GM23248 (cell line): ENCODE data around the gene CDHR5. TPM values are rescaled to one million over a fixed set of nuclear protein-coding genes. Genes with fewer than 3 reads are reported as not detected.
A peak's percentile ranks its signal among the peaks of the same experiment; 100 is the strongest.

Experiments
- DNase-seq: peaks from one replicate; pipeline ENCODE4 v3.0.0-alpha.2; 2015
- H2AFZ ChIP-seq: fragments of 200-600 bp; sonication (generic); 2 replicates; pipeline ENCODE4 v1.6.1; 2016; ENCODE audit warnings: antibody characterized with exemption
- H3F3A ChIP-seq: fragments of 200-600 bp; sonication (generic); 2 replicates; pipeline ENCODE4 v1.6.1; 2016; ENCODE audit warnings: mild to moderate bottlenecking, antibody characterized with exemption, mixed run types; ENCODE audit not compliant: insufficient read depth
- H3K27ac ChIP-seq: fragments of 200-600 bp; sonication (generic); 2 replicates; pipeline ENCODE4 v1.5.1; 2016; ENCODE audit warnings: mild to moderate bottlenecking
- H3K27me3 ChIP-seq: fragments of 200-600 bp; sonication (generic); replicated peaks from 2 replicates; pipeline ENCODE4 v1.6.1; 2016; ENCODE audit warnings: mild to moderate bottlenecking; ENCODE audit not compliant: insufficient read depth
- H3K36me3 ChIP-seq: fragments of 200-600 bp; sonication (generic); 2 replicates; pipeline ENCODE4 v1.6.1; 2016; ENCODE audit warnings: low read depth, mild to moderate bottlenecking
- H3K4me1 ChIP-seq: fragments of 200-600 bp; sonication (generic); 2 replicates; pipeline ENCODE4 v1.6.1; 2016; ENCODE audit warnings: mild to moderate bottlenecking; ENCODE audit not compliant: insufficient read depth
- H3K4me2 ChIP-seq: fragments of 200-600 bp; sonication (generic); one replicate; pipeline ENCODE4 v1.6.1; 2016; ENCODE audit warnings: mild to moderate bottlenecking; ENCODE audit not compliant: unreplicated experiment
- H3K4me3 ChIP-seq: fragments of 200-600 bp; sonication (generic); 2 replicates; pipeline ENCODE4 v1.5.1; 2016; ENCODE audit warnings: mild to moderate bottlenecking
- H3K79me2 ChIP-seq: fragments of 200-600 bp; sonication (generic); 2 replicates; pipeline ENCODE4 v1.6.1; 2016; ENCODE audit warnings: mild to moderate bottlenecking; ENCODE audit not compliant: insufficient read depth
- H3K9ac ChIP-seq: fragments of 200-600 bp; sonication (generic); 2 replicates; pipeline ENCODE4 v1.6.1; 2016; ENCODE audit warnings: mild to moderate bottlenecking
- H3K9me2 ChIP-seq: fragments of 200-600 bp; sonication (generic); 2 replicates; pipeline ENCODE4 v1.6.1; 2016; ENCODE audit warnings: mixed run types, mild to moderate bottlenecking, moderate library complexity; ENCODE audit not compliant: insufficient read depth
- H3K9me3 ChIP-seq: fragments of 200-600 bp; sonication (generic); one replicate; pipeline ENCODE4 v1.6.1; 2017; ENCODE audit warnings: low read depth
- H4K20me1 ChIP-seq: fragments of 200-600 bp; sonication (generic); 2 replicates; pipeline ENCODE4 v1.6.0; 2016; ENCODE audit not compliant: insufficient read depth
- EZH2 ChIP-seq: fragments of 200-600 bp; sonication (generic); IDR thresholded peaks from 2 replicates; pipeline ENCODE4 v1.6.1; 2018; ENCODE audit warnings: antibody characterized with exemption, mild to moderate bottlenecking; ENCODE audit not compliant: insufficient read depth, poor library complexity, severe bottlenecking
- EZH2phosphoT487 ChIP-seq: fragments of 200-600 bp; sonication (generic); IDR thresholded peaks from 2 replicates; pipeline ENCODE4 v1.6.1; 2018; ENCODE audit warnings: antibody characterized with exemption, moderate library complexity, mild to moderate bottlenecking, low read depth; ENCODE audit not compliant: insufficient read depth
- WGBS, 2 experiments: methylation state at CpG; one replicate each; pipeline ENCODE4 v1.1.6; 2015 to 2017; ENCODE audit warnings: low lambda C conversion rate in 2 of 2, low coverage in 1 of 2; ENCODE audit errors: missing lambda C conversion rate in 2 of 2; 5-methylcytosine and 5-hydroxymethylcytosine counted together
- in situ Hi-C: fragments of 300-500 bp; cut with MboI; formaldehyde crosslinking; loops from 2 replicates; pipeline ENCODE4 v1.15.0; 2020
- polyA plus RNA-seq: library from polyadenylated mRNA; unstranded; fragments of >200 nt; fragmentation: Nextera tagmentation; extraction: Ambion mirVana; gene quantifications from 2 replicates; pipeline ENCODE4 v1.2.1, GENCODE V29; 2016
- total RNA-seq: library from RNA; depleted of rRNA; stranded (reverse); fragments of >200 nt; shearing (Covaris generic); gene quantifications from 2 replicates; pipeline ENCODE4 v1.2.3, GENCODE V29; 2014

CDHR5 gene
- total and polyA plus RNA-seq, 2 experiments from 2014 or later, result not detected

DNA sequence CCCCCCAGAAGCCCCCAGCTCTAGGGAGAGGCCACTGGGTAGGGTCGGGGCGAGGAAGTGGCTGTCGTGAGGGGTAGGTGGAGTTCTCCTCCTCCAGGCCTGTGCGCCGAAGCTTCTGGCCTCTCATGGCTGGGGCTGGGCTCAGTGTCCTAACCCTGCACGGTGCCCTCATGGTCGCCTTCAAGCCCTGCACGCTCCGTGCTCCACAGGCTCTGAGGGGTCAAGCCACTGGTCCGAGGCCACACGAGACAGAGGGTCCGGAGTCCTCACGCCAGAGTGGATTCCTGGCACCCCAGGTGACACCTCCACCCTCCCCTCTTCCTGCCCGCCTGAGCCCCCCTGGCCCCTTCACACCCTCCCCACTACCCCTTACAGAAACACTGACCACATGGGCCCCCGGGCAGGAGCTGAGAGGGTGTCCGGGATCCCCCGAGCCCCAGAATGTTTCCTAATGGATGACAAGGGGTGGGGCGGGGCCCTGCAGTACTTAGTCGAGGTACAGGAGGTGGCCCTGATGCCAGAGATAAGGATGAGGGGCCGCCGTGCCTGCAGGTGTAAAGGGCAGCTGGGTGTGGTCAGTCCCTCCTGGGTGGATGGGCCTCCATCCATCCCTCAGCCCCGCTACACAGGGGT lies 997 bp upstream of the CDHR5 start:
- TF ChIP-seq EZH2 (no peak), EZH2phosphoT487 (no peak)
- Histone ChIP-seq H3K4me3 (no peak overlapping the region), H3K27ac (no peak overlapping the region), H3K9me3 (no peaks in the 10 kb centered on the region), H3K36me3 (no peaks in the 10 kb centered on the region), H3K27me3 (no peaks in the 10 kb centered on the region), H4K20me1 (no peaks in the 10 kb centered on the region), H3K4me2 (no peak overlapping the region), H2AFZ (no peak overlapping the region), H3K9me2 (no peaks in the 10 kb centered on the region), H3K79me2 (no peaks in the 10 kb centered on the region), H3K9ac (no peak overlapping the region), H3F3A (peaks cover 10% of the 10 kb centered on the region), H3K4me1 (peaks cover 5% of the 10 kb centered on the region)
- 51 to 57% methylated on average over 14 to 22 of the region's 22 CpGs for WGBS, 2 experiments
- in situ Hi-C loops, result no loop called here
- no peak for DNase-seq

DNA sequence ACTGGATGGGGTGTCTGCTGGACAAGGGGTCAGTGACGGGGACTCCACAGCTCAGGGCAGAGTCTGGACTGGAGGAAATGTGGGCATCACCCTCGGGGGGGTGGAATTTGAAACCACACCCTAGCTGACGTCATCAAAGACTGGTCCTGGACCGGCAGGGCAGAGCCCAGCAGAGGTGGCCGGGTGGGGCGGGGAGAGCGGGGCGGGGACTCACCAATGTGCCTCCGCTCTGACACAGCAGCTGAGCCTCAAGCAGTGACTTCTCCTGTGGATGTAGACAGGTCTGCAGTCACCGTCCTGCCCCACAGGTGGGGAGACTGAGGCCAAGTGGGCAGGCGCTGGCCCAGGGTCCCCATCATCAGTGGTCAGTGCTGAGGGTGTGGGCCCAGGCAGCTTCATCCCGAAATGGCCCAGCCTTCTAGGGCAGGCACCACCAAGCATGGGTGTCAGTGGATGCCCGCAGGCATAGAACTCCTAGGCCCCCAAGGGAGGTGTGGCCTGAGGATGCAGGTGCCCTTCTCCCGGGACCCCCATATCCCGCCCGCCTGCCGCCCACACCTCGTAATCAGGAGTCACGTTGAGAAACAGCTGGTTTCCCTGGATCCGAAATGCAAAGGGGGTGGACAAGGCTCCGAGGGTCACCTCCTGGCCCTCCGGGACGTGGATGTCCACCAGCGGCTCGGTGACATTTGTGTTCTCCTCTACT lies 603 bp downstream of the CDHR5 start:
- no peaks in the 10 kb centered on the region for H4K20me1 ChIP-seq

DNA sequence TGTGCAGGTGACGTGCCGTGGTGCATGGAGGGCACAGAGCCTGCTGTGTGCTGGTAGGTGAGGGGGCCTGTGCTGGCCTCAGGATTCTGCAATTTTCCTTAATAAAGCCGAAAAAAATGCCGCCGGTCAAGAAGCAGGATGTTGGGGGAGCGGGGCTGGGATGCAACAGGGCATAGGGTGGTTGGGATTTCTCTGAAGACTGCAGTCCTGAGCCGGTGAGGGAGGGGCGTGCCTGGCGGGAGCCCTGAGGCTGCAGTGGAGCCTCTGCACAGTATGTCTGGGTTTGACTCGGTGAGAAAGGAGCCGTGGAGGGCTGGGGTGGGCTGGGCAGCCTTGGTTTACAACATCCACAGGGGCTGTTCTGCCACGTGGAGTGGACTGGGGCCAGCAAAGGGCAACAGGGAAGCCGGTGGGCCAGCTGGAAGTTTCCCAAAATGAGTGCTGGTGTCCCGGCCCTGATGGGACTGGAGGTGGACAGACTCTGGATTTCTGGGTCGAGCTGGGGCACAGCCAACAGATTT lies 1.3 kb downstream of the CDHR5 start:
- no peak overlapping the region for H3K9ac ChIP-seq
- no peak overlapping the region for H3K4me3 ChIP-seq
- H3K36me3 ChIP-seq, result no peaks in the 10 kb centered on the region
- 83 to 85% methylated on average over 15 of the region's 15 CpGs for WGBS, 2 experiments
- H3K4me2 ChIP-seq, result no peak overlapping the region
- H3K9me2 ChIP-seq, result no peaks in the 10 kb centered on the region
- DNase-seq, result no peak
- H2AFZ ChIP-seq, result no peak overlapping the region
- no peak overlapping the region for H3K27ac ChIP-seq
- H3K9me3 ChIP-seq, result no peaks in the 10 kb centered on the region
- H3K27me3 ChIP-seq, result no peaks in the 10 kb centered on the region
- TF ChIP-seq EZH2, result no peak
- in situ Hi-C loops, result no loop called here
- no peaks in the 10 kb centered on the region for H4K20me1 ChIP-seq
- H3F3A ChIP-seq, result no peaks in the 10 kb centered on the region
- H3K79me2 ChIP-seq, result no peaks in the 10 kb centered on the region
- H3K4me1 ChIP-seq, result no peaks in the 10 kb centered on the region

More for the DNA sequence above, 603 bp downstream of the CDHR5 start:
- no peaks in the 10 kb centered on the region for H3K36me3 ChIP-seq
- peak; percentile 60 for DNase-seq
- peaks cover 4% of the 10 kb centered on the region for H3K4me1 ChIP-seq
- no peaks in the 10 kb centered on the region for H3K79me2 ChIP-seq
- TF ChIP-seq EZH2phosphoT487 (no peak), EZH2 (no peak)
- no peak overlapping the region for H3K4me3 ChIP-seq
- H3K27me3 ChIP-seq, result no peaks in the 10 kb centered on the region
- WGBS, 2 experiments, result 78% methylated on average over 17 to 23 of the region's 25 CpGs
- no peaks in the 10 kb centered on the region for H3K9me2 ChIP-seq
- H3K4me2 ChIP-seq, result no peak overlapping the region
- H3K27ac ChIP-seq, result no peak overlapping the region
- H2AFZ ChIP-seq, result no peak overlapping the region
- no peaks in the 10 kb centered on the region for H3K9me3 ChIP-seq
- in situ Hi-C loops, result no loop called here
- H3K9ac ChIP-seq, result no peak overlapping the region
- peaks cover 4% of the 10 kb centered on the region for H3F3A ChIP-seq

- no peaks in the 10 kb centered on the region for H3K9me2 ChIP-seq
- H3K4me2 ChIP-seq, result no peak overlapping the region
- H2AFZ ChIP-seq, result no peak overlapping the region
- no peak overlapping the region for H3K27ac ChIP-seq
- no peak overlapping the region for H3K4me3 ChIP-seq
- TF ChIP-seq EZH2phosphoT487, result no peak
- no peak for TF ChIP-seq EZH2
- H3K4me1 ChIP-seq, result no peaks in the 10 kb centered on the region
- H3F3A ChIP-seq, result no peaks in the 10 kb centered on the region
- no peak for DNase-seq
- H3K79me2 ChIP-seq, result no peaks in the 10 kb centered on the region
- H3K9me3 ChIP-seq, result no peaks in the 10 kb centered on the region
- in situ Hi-C loops, result no loop called here
- no peak overlapping the region for H3K9ac ChIP-seq
- no peaks in the 10 kb centered on the region for H4K20me1 ChIP-seq
- H3K27me3 ChIP-seq, result no peaks in the 10 kb centered on the region
- no peaks in the 10 kb centered on the region for H3K36me3 ChIP-seq
- WGBS, 2 experiments, result 79 to 91% methylated on average over 17 to 27 of the region's 27 CpGs
Measured at GRCh38 chr11:621838-622237, 2.9 kb downstream of the CDHR5 start.
